SKM-1 treated with dmso at 0.1 percent for 144 hours (cell line): ENCODE results near the gene SPANXC.
"Not testable (repeated sequence)": the region's sequence is repeated elsewhere in the genome, so short reads cannot be mapped to it uniquely, and the experiment has no call there.

Experiments
- DNase-seq: peaks from one replicate; lab custom pipeline; 2025; ENCODE audit not compliant: unreplicated experiment; lab: John Stamatoyannopoulos, UW

SPANXC gene, protein sequence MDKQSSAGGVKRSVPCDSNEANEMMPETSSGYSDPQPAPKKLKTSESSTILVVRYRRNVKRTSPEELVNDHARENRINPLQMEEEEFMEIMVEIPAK

DNA sequence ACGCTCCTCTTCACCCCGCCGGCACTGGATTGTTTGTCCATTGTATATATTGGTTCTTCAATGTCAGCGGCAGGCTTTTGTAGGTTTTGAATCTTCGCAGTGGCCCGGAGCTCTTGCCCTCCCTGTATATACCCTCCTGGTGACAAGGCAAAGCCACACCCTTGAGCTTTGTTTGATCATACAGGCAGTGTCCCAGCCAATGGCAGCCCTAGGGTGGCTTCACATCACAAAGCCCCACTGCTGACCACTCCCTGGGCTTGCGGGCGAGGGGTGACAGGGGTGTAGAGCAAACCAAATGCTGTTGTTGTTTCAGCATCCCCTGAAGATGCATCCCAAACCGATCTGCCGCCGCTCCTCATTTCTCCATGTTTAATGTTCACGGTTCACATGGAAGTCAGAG, at the start of gene SPANXC:
Gene SPANXC, minus strand, starts transcription at position 101 of the 400 bp plus-strand sequence. Its CDS starts 60 bp downstream, at position 41.
- DNase-seq = not testable (repeated sequence)

DNA sequence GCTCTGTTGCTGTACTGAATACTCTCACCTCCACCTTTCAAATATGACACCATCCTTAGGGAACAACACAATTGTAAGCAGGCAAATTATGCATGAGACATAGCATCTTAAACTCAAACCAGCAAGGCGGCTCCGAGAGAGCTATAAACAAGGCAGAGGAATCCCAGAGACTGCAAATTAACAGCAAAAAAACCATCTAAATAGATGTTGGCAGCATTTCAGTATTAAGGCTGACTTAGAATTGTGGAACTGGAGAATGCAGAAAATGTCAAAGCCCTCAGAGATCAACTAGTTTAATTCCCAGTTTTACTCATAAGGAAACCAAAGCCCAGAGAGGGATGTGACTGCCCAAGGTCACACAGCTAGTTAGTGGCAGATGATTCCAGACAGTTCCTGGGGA, 37.2 kb upstream of the SPANXC start:
- no peak for DNase-seq

DNA sequence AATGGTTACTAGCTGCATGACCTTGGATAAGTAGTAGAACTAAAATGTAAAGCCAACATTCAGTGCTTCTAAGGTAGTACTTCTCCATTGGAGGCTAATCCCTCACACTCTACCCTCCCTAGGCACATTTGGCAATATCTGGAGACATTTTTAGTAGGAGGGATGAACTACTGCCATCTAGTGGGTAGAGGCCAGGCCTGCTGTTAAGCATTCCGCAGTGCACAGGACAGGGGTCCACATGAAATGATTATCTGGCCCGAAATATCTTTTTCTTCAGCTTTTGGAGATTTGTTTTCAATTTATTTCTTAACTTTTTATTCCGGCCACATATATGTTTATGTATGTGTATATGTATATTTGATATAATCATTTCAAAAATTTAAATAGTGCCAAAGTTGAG, 36.0 kb upstream of the SPANXC start:
- DNase-seq = peak; percentile 56

DNA sequence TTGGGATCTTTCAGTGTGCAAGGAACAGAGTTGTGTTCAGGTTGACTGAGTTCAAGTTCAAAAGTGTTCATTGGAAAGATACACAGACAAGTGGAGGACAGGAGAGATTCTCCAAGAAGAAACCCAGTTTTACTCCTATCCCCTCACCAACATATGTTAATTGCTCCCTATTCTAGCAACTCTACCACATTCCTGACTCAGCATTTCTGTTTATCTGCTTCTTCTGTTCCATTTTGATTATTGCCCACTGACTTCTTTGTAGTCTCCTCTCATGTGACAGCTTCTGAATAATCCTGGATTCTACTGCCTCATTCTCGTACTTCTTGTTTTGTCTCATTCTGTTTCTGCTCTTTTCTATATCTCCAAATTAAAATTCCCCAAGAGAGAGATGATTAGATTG, 15.8 kb upstream of the SPANXC start:
- no peak for DNase-seq

DNA sequence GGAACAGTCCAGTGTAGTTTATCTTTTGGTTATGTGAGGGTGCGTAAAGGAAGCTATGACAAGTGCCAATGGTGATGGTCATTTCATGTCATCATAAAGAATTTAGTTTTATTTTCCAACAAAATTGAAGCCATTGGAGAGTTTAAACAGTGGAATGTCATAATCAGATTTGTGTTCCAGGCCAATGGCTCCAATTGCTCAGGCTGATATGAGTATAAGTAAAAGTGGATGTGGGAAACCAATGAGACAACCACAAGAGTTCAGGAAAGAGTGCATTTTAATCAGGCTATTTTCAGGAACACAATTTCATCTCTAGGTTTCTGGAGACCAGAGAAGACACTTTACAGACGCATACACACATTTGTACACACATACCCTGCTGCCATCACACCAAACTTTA, 20.7 kb downstream of the SPANXC start:
- no peak for DNase-seq

DNA sequence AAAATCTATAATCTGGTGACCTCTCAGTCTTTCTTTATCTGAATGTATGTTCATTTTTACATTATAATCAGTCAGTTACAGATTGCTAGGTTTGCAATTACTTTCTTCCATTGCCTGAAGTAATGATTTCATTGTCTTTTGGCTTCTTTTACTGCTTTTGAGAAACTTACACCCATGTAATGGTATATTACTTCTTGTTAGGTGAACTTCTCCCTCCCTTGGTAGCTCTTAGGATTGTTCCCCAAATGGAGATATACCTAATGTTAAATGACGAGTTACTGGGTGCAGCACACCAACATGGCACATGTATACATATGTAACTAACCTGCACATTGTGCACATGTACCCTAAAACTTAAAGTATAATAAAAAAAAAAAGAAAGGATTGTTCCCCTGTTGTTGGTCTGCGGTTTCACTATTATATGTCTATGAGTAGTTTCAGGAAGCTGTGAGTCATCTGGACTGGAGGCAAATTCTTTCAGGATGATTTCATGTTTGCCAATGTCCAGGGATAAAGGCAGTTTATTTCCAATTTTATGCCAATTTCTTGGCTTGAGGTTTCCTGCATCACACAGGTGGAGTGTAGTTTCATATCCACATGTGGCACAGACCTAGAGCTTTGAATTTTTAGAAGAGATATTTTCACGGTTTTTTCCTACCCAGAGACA, 21.8 kb downstream of the SPANXC start:
- no peak for DNase-seq

DNA sequence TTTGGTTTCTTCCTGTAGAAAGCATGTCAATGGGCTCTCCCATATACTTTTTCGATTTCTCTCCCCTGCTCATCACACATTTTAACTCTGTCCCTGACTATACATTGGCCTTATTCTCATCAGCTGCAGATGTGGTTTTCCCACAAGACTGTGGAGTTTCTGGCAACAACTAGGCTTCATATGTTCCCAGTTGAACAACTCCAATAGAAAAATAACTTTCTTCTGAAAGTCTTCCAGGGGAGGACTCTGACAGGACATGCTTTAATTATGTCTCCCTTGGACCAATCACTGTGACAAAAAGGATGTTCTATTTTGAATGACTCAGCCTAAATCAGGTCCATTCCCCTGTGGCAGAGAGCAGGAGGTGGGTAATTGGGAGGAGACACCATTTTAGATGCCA, 28.1 kb downstream of the SPANXC start:
- no peak for DNase-seq

DNA sequence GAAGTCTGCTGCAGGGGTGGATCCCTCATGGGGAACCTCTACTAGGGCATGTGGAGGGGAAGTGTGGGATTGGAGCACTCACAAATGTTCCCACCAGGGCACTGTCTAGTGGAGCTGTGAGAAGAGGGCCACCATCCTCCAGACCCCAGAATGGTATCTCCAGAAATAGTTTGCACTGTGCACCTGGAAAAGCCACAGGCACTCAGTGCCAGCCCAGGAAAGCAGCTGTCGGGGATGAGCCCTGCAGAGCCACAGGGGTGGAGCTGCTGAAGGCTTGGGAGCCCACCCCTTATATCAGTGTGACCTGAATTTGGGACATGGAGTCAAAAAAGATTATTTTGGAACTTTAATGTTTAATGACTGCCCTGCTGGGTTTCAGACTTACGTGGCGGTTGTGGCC, 40.4 kb downstream of the SPANXC start:
- no peak for DNase-seq
